Measurements from ENCODE around the gene INVS.
"Not testable (repeated sequence)": the region's sequence is repeated elsewhere in the genome, so short reads cannot be mapped to it uniquely, and the experiment has no call there.

INVS gene

DNA sequence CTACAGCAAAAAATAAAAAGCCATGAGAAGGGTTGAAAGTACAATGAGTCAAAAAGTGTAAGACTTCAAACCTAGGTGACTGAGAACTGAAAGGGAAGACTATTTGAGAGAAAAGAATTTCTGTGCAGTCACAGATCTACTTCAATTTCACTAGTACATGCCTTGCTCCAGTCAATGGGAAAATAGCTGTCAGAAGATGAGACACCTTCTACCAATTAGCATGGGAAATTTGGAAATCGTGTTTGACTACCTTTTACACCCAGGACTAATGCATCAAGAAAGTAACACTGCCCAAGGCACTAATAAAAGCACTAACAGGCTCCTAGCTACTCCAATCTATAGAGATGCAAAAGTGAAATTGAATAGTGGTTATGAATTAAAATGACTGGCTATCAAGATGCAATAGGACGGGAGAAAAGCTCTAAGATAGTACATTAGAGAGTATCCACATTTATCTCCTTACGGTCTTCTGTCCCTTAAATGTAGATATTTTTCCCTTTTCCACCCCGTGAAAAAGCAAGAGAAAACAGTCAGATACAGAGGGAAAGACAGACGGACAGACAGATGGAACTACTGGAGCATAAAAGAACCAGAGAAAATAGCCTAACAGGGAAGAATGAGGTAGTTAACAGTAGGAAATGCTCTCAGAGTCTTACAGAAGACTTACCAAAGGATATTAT, 15.5 kb upstream of the INVS start:
- no peak for DNase-seq (ENCODE audit: low read depth in 3 of 3)

DNA sequence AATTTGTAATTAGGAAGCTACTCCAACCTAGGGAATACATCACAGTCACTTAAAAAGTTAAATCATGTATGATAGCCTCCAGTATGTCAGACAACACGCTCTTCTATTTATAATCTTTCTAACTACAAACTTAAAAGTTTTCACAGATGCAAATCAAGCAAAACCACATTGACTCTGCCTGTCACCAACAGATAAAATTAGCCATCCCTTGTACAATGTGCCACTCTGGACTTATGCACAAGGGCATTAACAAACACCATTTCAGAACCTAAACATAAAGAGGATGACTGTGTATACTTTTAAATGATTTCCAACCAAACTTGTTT, 15.0 kb upstream of the INVS start:
- no peak for DNase-seq (ENCODE audit: low read depth in 3 of 3)

DNA sequence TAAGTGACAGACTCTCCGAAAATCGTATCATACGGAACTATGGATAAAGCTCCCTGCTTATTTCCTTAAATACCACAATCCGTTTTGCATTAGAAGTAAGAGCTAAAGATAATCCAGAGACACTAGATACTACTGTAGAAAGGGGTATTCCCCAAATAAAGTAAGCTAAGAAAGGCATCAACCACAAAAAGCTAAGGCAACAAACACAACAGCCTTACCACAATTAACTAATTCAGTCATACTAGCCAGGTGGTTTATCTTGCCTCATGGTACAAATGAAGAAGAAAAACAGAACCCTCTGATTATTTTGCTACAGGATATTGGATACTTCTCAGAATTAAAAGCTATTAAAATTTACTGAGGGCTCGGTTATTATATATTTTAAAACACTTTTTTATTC, 14.3 kb upstream of the INVS start:
- no peak for DNase-seq (ENCODE audit: low read depth in 3 of 3)

- DNase-seq (ENCODE audit: low read depth in 3 of 3): no peak
Measured at GRCh38 chr9:100086097-100086635, 12.9 kb upstream of the INVS start.

- DNase-seq (ENCODE audit: low read depth in 3 of 3): no peak
Measured at GRCh38 chr9:100087218-100087617, 11.8 kb upstream of the INVS start.

DNA sequence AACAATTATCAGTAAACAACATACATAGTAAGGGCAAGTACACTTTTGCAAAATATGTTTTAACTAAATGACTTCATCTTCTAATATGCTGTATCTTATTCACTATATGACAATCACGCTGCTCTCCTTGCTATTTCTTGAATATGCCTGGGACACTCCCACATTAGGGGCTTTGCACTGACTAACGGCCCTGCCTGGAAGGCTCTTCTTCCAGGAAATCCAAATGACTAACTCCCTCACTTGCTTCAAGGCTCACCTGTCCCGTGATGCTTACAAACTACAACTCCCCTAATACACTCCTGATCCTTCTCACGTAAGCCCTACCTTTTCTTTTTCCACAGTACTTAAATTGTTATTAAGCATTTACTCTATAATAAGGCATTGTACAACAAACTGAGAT, 10.8 kb upstream of the INVS start:
- DNase-seq (ENCODE audit: low read depth in 3 of 3): no peak

GRCh38 chr9:100090880-100091279, 8.2 kb upstream of the INVS start:
- DNase-seq (ENCODE audit: low read depth in 3 of 3): no peak

DNA sequence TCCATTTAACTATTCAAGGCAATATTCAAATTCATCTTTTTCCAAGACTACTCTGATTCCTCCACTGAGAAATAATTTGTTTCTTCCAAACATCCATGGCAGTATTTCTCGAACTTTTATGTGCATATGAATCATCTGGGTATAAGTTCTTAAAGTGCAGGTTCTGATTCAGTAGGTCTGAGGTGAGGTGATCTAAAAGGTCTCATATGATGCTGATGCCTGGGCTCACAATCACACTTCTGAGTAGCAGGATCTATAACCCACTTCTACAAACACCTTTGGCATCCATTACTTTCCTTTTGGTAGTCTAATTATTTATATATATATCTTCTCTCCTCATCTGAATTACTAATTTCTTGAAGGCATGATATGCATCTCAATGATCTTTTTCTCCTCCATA, 7.4 kb upstream of the INVS start:
- DNase-seq (ENCODE audit: low read depth in 3 of 3): no peak

GRCh38 chr9:100092066-100092465, 7.0 kb upstream of the INVS start:
- DNase-seq (ENCODE audit: low read depth in 3 of 3): no peak

DNA sequence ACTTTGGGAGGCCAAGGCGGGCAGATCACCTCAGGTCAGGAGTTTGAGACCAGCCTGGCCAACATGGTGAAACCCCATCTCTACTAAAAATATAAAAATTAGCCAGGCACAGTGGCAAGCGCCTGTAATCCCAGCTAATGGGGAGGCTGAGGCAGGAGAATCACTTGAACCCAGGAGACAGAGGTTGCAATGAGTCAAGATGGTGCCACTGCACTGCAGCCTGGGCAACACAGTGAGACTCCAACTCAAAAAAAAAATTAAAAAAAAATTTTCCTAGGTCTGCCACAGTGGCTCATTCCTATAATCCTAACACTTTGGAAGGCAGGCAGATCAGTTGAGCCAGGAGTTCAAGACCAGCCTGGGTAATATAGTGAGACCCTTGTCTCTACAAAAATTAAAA, 4.6 kb upstream of the INVS start:
- not testable (repeated sequence) for DNase-seq (ENCODE audit: low read depth in 3 of 3)

DNA sequence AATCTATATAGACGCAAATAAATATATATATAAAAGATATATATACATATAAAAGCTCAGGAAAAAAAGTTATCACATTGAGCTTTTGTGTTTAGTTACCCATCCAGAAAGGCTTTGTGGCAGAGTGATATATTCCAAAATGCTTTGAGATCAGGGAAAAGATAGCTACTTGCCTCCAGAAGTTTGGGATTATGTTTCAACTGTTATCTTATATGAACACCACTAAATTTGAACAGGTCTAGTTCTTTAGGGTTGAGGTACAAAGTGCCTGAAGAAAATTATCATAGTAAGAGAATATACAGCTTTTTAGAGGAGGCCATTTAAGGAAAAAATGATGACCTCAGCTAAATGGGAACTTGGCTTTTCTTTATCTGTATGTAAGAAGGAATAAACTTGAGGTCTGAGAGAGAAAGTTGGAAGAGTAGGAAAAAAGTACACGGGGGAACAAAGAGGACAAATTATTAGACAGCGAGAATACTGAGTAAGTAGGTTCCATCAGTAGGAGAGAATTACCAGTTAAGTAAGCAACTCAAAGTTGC, 2.6 kb upstream of the INVS start:
- DNase-seq (ENCODE audit: low read depth in 3 of 3): no peak

DNA sequence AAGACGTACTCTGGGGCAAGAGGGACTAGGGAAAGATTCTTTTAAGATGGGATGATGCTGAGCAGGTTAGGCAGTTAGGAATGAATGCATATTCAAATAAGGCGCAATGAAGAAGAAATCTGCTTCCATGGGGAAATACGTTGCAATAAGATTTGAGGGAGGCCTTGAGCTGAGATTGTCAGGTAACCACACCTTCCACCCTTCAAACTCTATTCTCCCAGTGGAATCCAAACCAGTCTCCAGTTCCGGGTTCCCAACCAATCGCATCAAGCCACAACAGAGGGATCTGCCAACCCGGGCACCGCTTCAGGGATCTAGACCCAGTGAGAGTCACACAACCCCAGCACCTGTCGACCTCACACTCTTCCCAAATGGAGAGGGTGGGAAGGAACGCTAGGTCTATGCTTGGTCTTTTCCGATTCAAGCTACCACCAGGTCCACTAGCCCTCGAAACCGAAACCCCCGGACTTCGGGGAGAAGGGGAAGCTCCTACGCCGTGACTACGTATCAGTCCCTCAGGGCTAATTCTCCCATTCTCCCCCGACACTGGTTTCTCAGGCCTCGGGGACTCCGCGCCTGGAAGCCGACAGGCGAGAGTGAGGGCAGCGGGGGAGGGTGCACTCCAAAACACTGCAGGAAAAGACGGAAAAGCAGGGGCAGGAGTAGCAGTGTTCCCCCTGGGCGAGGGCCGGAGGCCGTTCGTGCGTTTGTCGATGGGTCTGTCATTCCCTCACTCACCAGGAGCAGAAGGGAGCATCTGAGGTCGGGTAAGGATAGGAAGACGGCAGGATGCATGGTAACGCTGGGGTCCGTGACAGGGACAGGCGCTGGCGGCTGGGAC, 777 bp upstream of the INVS start:
- peak in 1 of 3 experiments; percentile 2 for DNase-seq (ENCODE audit: low read depth in 3 of 3)

- DNase-seq (ENCODE audit: low read depth in 3 of 3): peak in 1 of 3 experiments; percentile 8
Measured at GRCh38 chr9:100099722-100100042, 639 bp downstream of the INVS start.

- no peak for DNase-seq (ENCODE audit: low read depth in 3 of 3)
Measured at GRCh38 chr9:100100146-100100667, 1.2 kb downstream of the INVS start.

GRCh38 chr9:100101608-100102007, 2.6 kb downstream of the INVS start:
- DNase-seq (ENCODE audit: low read depth in 3 of 3): no peak

DNA sequence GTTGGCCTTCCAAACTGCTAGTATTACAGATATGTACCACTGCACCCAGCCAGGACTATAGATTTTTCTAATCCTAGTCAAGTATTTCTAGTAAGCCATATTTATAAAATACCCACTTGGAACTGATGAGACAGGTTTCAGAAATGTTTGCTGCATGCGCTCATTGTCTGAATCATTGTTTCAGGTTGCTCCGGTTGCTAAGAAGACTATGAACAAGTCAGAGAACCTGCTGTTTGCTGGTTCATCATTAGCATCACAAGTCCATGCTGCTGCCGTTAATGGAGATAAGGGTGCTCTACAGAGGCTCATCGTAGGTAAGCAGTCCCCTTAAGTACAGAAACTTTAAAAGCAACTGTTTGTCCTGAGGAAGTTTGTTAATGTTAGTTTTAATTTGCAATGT, 5.3 kb downstream of the INVS start:
- no peak for DNase-seq (ENCODE audit: low read depth in 3 of 3)

GRCh38 chr9:100105861-100106260, 6.8 kb downstream of the INVS start:
- no peak for DNase-seq (ENCODE audit: low read depth in 3 of 3)

DNA sequence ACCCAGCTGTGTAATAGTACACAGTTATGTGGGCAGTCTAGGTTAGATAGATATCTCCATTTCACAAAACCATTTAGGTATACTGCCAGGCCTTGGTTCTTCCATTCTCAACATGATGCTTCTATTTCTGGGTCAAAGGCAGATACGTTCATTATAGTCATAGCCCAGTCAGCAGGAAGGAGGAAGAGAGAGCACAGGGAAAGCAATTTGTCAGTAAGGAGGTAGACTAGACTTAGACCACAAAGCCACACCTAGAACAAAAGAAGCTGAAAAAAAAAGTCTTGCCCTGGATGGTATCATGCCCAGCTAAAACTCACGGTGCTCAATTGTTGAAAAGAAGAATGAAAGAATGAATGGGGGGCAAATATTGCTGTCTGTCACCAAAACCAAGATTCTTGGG, 7.6 kb downstream of the INVS start:
- DNase-seq (ENCODE audit: low read depth in 3 of 3): no peak

DNA sequence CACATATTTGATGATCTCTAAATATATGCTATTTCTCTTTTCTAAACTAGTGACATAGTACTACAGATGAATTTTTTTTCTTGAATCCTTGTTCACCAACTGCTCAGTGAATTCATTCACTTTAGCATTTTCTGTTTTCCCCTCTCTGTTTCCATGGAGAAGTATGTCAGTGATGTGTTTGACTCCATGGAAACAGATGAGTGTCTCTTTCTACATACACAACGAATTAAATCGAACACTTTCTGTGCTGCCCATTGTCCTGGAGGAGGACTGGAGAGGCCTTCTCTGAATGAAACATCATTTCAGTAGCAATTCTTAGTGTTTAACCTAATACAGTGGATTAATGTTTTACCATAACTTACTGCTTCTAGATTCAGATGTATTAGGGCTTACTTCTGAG, 9.5 kb downstream of the INVS start:
- DNase-seq (ENCODE audit: low read depth in 3 of 3): no peak

DNA sequence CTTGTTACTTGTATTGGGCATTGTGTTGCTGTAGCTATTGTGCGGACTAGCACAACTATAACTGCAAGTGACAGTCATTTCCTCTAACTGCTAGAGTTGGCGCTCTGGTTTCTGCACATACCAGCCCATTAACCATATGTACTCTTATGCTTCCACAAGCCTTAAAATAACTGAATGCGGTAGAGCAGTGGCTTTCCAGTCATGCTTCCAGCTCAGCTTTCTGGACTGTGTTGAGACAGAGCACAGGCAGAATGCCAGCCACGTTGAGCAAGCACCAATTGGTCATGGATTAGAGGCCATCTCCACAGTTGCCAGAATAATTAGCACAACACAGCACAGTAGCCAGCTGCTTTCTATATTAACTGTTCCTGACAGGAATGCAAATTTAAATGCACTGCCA, 12.2 kb downstream of the INVS start:
- DNase-seq (ENCODE audit: low read depth in 3 of 3): no peak

- no peak for DNase-seq (ENCODE audit: low read depth in 3 of 3)
Measured at GRCh38 chr9:100112677-100113336, 13.8 kb downstream of the INVS start.

- DNase-seq (ENCODE audit: low read depth in 3 of 3): no peak
Measured at GRCh38 chr9:100117316-100117715, 18.3 kb downstream of the INVS start.

All from stimulated activated CD4-positive, alpha-beta T cell treated with anti-CD3 and anti-CD28 coated beads, TNF-alpha, amount 100 ng/mL, for 4 hours (primary cell).